HEK293 (cell line): ENCODE measurements around the gene CEP350.

Experiments
- IKZF3 ChIP-seq: fragments of 450-650 bp; IDR thresholded peaks from 2 replicates; pipeline ENCODE4 v1.5.0; 2018; ENCODE audit warnings: missing biosample characterization, mild to moderate bottlenecking, missing genetic modification characterization, moderate library complexity
- YY1 ChIP-seq: fragments of 450-650 bp; formaldehyde crosslinking; IDR thresholded peaks from 2 replicates; pipeline ENCODE4 v1.5.1; 2018; ENCODE audit warnings: missing biosample characterization, missing genetic modification characterization
- ZNF658 ChIP-seq: fragments of 450-650 bp; formaldehyde crosslinking; IDR thresholded peaks from 2 replicates; pipeline ENCODE4; 2016; ENCODE audit warnings: missing biosample characterization, missing genetic modification characterization
- ZNF792 ChIP-seq: fragments of 450-650 bp; formaldehyde crosslinking; IDR thresholded peaks from 2 replicates; pipeline ENCODE4 v1.5.1; 2016; ENCODE audit warnings: missing biosample characterization, missing genetic modification characterization
- ZXDB ChIP-seq: fragments of 450-650 bp; formaldehyde crosslinking; IDR thresholded peaks from 2 replicates; pipeline ENCODE4 v1.5.1; 2016; ENCODE audit warnings: missing biosample characterization, missing genetic modification characterization
- TF ChIP-seq, protein P1 (sequence below): fragments of 450-650 bp; formaldehyde crosslinking; IDR thresholded peaks from 2 replicates; pipeline ENCODE4 v1.5.1; 2016; ENCODE audit warnings: missing biosample characterization, missing genetic modification characterization
- TF ChIP-seq, protein P2 (sequence below): fragments of 450-650 bp; IDR thresholded peaks from 2 replicates; pipeline ENCODE4 v1.5.1; 2018; ENCODE audit warnings: missing biosample characterization, missing genetic modification characterization
- TF ChIP-seq, protein P3 (sequence below): fragments of 450-650 bp; formaldehyde crosslinking; IDR thresholded peaks from 2 replicates; pipeline ENCODE4 v1.5.1; 2016; ENCODE audit warnings: missing biosample characterization, missing genetic modification characterization

DNA sequence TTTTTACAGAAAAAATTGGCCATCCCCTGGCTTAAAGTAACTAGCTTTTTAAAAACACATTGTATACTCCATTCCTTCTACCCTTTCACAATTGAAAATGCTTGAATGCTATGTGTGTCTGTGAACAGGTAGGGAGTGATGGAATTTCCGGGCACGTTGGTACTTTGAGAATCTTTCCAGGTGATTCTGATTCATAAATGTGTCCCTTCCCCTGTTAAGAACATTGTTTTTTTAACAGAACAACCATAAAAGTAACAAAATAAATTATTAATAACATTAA lies 142.7 kb downstream of the CEP350 start:
- TF ChIP-seq, protein P1, sequence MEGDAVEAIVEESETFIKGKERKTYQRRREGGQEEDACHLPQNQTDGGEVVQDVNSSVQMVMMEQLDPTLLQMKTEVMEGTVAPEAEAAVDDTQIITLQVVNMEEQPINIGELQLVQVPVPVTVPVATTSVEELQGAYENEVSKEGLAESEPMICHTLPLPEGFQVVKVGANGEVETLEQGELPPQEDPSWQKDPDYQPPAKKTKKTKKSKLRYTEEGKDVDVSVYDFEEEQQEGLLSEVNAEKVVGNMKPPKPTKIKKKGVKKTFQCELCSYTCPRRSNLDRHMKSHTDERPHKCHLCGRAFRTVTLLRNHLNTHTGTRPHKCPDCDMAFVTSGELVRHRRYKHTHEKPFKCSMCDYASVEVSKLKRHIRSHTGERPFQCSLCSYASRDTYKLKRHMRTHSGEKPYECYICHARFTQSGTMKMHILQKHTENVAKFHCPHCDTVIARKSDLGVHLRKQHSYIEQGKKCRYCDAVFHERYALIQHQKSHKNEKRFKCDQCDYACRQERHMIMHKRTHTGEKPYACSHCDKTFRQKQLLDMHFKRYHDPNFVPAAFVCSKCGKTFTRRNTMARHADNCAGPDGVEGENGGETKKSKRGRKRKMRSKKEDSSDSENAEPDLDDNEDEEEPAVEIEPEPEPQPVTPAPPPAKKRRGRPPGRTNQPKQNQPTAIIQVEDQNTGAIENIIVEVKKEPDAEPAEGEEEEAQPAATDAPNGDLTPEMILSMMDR, result no peak
- TF ChIP-seq IKZF3 (tag by site-specific recombination), result no peak
- no peak for TF ChIP-seq ZXDB (tag by site-specific recombination)
- no peak for TF ChIP-seq ZNF792 (tag by site-specific recombination)
- no peak for TF ChIP-seq ZNF658 (tag by site-specific recombination)
- TF ChIP-seq, protein P2, sequence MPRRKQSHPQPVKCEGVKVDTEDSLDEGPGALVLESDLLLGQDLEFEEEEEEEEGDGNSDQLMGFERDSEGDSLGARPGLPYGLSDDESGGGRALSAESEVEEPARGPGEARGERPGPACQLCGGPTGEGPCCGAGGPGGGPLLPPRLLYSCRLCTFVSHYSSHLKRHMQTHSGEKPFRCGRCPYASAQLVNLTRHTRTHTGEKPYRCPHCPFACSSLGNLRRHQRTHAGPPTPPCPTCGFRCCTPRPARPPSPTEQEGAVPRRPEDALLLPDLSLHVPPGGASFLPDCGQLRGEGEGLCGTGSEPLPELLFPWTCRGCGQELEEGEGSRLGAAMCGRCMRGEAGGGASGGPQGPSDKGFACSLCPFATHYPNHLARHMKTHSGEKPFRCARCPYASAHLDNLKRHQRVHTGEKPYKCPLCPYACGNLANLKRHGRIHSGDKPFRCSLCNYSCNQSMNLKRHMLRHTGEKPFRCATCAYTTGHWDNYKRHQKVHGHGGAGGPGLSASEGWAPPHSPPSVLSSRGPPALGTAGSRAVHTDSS (tag by site-specific recombination), result no peak
- TF ChIP-seq, protein P3, sequence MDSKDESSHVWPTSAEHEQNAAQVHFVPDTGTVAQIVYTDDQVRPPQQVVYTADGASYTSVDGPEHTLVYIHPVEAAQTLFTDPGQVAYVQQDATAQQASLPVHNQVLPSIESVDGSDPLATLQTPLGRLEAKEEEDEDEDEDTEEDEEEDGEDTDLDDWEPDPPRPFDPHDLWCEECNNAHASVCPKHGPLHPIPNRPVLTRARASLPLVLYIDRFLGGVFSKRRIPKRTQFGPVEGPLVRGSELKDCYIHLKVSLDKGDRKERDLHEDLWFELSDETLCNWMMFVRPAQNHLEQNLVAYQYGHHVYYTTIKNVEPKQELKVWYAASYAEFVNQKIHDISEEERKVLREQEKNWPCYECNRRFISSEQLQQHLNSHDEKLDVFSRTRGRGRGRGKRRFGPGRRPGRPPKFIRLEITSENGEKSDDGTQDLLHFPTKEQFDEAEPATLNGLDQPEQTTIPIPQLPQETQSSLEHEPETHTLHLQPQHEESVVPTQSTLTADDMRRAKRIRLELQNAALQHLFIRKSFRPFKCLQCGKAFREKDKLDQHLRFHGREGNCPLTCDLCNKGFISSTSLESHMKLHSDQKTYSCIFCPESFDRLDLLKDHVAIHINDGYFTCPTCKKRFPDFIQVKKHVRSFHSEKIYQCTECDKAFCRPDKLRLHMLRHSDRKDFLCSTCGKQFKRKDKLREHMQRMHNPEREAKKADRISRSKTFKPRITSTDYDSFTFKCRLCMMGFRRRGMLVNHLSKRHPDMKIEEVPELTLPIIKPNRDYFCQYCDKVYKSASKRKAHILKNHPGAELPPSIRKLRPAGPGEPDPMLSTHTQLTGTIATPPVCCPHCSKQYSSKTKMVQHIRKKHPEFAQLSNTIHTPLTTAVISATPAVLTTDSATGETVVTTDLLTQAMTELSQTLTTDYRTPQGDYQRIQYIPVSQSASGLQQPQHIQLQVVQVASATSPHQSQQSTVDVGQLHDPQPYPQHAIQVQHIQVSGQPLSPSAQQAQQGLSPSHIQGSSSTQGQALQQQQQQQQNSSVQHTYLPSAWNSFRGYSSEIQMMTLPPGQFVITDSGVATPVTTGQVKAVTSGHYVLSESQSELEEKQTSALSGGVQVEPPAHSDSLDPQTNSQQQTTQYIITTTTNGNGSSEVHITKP, result no peak
- no peak for TF ChIP-seq YY1 (tag by site-specific recombination)
